ENCODE measurements around the gene NCKIPSD.
A peak's percentile ranks its signal among the peaks of the same experiment; 100 is the strongest.

Gene NCKIPSD

GRCh38 chr3:48651771-48652170 lies 33.9 kb downstream of the NCKIPSD start:
- DNase-seq (ENCODE audit: low spot score) (no peak), FAIRE-seq (no peak)

GRCh38 chr3:48650723-48651122 lies 35.0 kb downstream of the NCKIPSD start:
- FAIRE-seq: no peak
- DNase-seq (ENCODE audit: low spot score): no peak

GRCh38 chr3:48648188-48648850 lies 37.4 kb downstream of the NCKIPSD start:
- FAIRE-seq (no peak), DNase-seq (ENCODE audit: low spot score) (no peak)

- DNase-seq (ENCODE audit: low spot score): no peak
- no peak for FAIRE-seq
Measured at GRCh38 chr3:48647714-48648113, 38.0 kb downstream of the NCKIPSD start.

GRCh38 chr3:48644898-48645760 lies 40.6 kb downstream of the NCKIPSD start:
- FAIRE-seq (no peak), DNase-seq (ENCODE audit: low spot score) (no peak)

- FAIRE-seq (no peak), DNase-seq (ENCODE audit: low spot score) (no peak)
Measured at GRCh38 chr3:48642605-48643004, 43.1 kb downstream of the NCKIPSD start.

GRCh38 chr3:48641396-48641795 lies 44.3 kb downstream of the NCKIPSD start:
- FAIRE-seq (no peak), DNase-seq (ENCODE audit: low spot score) (no peak)

- FAIRE-seq (no peak), DNase-seq (ENCODE audit: low spot score) (no peak)
Measured at GRCh38 chr3:48639944-48640606, 45.6 kb downstream of the NCKIPSD start.

GRCh38 chr3:48637305-48637704 lies 48.4 kb downstream of the NCKIPSD start:
- DNase-seq (ENCODE audit: low spot score) (no peak), FAIRE-seq (no peak)

GRCh38 chr3:48636149-48636655 lies 49.5 kb downstream of the NCKIPSD start:
- no peak for FAIRE-seq
- DNase-seq (ENCODE audit: low spot score): no peak

GRCh38 chr3:48635222-48636021 lies 50.3 kb downstream of the NCKIPSD start, which contains the start of gene SLC26A6:
SLC26A6 (minus strand) TSS chr3:48635461; CDS start chr3:48635393, 68 bp downstream.
- DNase-seq (ENCODE audit: low spot score) (peak; percentile 87), FAIRE-seq (peak; percentile 77)

- no peak for FAIRE-seq
Measured at GRCh38 chr3:48634661-48635221, 51.0 kb downstream of the NCKIPSD start.

GRCh38 chr3:48633743-48634142 lies 52.0 kb downstream of the NCKIPSD start:
- DNase-seq (ENCODE audit: low spot score) (no peak), FAIRE-seq (no peak)

More at GRCh38 chr3:48634661-48635221, 51.0 kb downstream of the NCKIPSD start:
- peak; percentile 49 for DNase-seq (ENCODE audit: low spot score)

GRCh38 chr3:48633256-48633655 lies 52.5 kb downstream of the NCKIPSD start:
- FAIRE-seq: no peak

GRCh38 chr3:48631516-48632448 lies 53.9 kb downstream of the NCKIPSD start:
- DNase-seq (ENCODE audit: low spot score) (no peak), FAIRE-seq (no peak)

More at GRCh38 chr3:48633256-48633655, 52.5 kb downstream of the NCKIPSD start:
- no peak for DNase-seq (ENCODE audit: low spot score)

GRCh38 chr3:48630833-48631232 lies 54.9 kb downstream of the NCKIPSD start:
- DNase-seq (ENCODE audit: low spot score) (no peak), FAIRE-seq (no peak)

- DNase-seq (ENCODE audit: low spot score): no peak
- FAIRE-seq: no peak
Measured at GRCh38 chr3:48630407-48630806, 55.3 kb downstream of the NCKIPSD start.

GRCh38 chr3:48629894-48630293 lies 55.8 kb downstream of the NCKIPSD start:
- no peak for DNase-seq (ENCODE audit: low spot score)
- no peak for FAIRE-seq

GRCh38 chr3:48628277-48629017 lies 57.3 kb downstream of the NCKIPSD start:
- no peak for DNase-seq (ENCODE audit: low spot score)
- FAIRE-seq: no peak

All from RCC 7860 (cell line).